ENCODE results near the gene VPS37D. TPM values are rescaled to one million over a fixed set of nuclear protein-coding genes. Genes with fewer than 3 reads are reported as not detected.

The VPS37D gene
- total RNA-seq, 1 experiment from 2014 or later: 5.7 TPM

DNA sequence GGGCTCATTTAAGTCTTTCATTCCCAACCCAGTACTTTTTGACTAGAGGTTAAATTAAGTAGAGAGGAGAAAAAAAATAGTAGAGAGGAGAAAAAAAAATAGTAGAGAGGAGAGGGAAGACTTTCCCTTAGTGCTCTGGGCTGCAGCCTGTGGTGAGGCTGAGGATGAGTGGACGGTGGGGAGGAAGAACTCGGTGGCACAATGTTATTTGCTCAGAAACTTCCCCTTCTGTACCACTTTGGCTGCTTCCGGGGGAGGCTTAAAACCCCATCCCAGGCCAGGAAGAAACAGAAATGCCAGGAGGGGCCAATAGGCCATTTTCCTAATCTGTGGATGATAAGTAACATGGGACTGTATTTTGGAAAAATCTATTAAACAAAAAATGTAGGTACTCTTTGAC lies 28.7 kb upstream of the VPS37D start:
- POLR2A ChIA-PET: no interaction called here
- Mint-ChIP-seq H3K4me3 (no peak overlapping the region), H3K4me1 (peaks cover 7% of the 10 kb centered on the region), H3K9me3 (peaks cover 3% of the 10 kb centered on the region), H3K36me3 (no peaks in the 10 kb centered on the region), H3K27ac (no peak overlapping the region), H3K27me3 (ENCODE audit: low read depth) (peaks cover 8% of the 10 kb centered on the region)
- no peak for DNase-seq (ENCODE audit: low spot score)
- no peak for ATAC-seq
- TF ChIP-seq NFATC4 (CRISPR knock-in tag; IDR thresholded peaks at IDR 0.05) (no peak), CBFB (CRISPR knock-in tag; IDR thresholded peaks at IDR 0.05; ENCODE audit: low read depth) (no peak), NR3C1 (CRISPR knock-in tag; conservative IDR thresholded peaks at IDR 0.05; ENCODE audit: low read depth) (no peak), NR1H2 (CRISPR knock-in tag; IDR thresholded peaks at IDR 0.05) (no peak), TP53 (CRISPR knock-in tag; IDR thresholded peaks at IDR 0.05) (no peak), NR2C2 (CRISPR knock-in tag; IDR thresholded peaks at IDR 0.05) (no peak), ZNF121 (CRISPR knock-in tag; IDR thresholded peaks at IDR 0.05) (no peak), KAT7 (CRISPR knock-in tag; IDR thresholded peaks at IDR 0.05; ENCODE audit: borderline replicate concordance) (no peak), PRRX2 (CRISPR knock-in tag; IDR thresholded peaks at IDR 0.05) (no peak), EMX1 (CRISPR knock-in tag; IDR thresholded peaks at IDR 0.05) (no peak), SOX15 (CRISPR knock-in tag; IDR thresholded peaks at IDR 0.05) (no peak), FOXP1 (CRISPR knock-in tag; IDR thresholded peaks at IDR 0.05; ENCODE audit: borderline replicate concordance) (no peak)
- TF ChIP-seq, protein P1, sequence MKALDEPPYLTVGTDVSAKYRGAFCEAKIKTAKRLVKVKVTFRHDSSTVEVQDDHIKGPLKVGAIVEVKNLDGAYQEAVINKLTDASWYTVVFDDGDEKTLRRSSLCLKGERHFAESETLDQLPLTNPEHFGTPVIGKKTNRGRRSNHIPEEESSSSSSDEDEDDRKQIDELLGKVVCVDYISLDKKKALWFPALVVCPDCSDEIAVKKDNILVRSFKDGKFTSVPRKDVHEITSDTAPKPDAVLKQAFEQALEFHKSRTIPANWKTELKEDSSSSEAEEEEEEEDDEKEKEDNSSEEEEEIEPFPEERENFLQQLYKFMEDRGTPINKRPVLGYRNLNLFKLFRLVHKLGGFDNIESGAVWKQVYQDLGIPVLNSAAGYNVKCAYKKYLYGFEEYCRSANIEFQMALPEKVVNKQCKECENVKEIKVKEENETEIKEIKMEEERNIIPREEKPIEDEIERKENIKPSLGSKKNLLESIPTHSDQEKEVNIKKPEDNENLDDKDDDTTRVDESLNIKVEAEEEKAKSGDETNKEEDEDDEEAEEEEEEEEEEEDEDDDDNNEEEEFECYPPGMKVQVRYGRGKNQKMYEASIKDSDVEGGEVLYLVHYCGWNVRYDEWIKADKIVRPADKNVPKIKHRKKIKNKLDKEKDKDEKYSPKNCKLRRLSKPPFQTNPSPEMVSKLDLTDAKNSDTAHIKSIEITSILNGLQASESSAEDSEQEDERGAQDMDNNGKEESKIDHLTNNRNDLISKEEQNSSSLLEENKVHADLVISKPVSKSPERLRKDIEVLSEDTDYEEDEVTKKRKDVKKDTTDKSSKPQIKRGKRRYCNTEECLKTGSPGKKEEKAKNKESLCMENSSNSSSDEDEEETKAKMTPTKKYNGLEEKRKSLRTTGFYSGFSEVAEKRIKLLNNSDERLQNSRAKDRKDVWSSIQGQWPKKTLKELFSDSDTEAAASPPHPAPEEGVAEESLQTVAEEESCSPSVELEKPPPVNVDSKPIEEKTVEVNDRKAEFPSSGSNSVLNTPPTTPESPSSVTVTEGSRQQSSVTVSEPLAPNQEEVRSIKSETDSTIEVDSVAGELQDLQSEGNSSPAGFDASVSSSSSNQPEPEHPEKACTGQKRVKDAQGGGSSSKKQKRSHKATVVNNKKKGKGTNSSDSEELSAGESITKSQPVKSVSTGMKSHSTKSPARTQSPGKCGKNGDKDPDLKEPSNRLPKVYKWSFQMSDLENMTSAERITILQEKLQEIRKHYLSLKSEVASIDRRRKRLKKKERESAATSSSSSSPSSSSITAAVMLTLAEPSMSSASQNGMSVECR (CRISPR knock-in tag; IDR thresholded peaks at IDR 0.05; ENCODE audit: borderline replicate concordance): no peak
- TF ChIP-seq, protein P2, sequence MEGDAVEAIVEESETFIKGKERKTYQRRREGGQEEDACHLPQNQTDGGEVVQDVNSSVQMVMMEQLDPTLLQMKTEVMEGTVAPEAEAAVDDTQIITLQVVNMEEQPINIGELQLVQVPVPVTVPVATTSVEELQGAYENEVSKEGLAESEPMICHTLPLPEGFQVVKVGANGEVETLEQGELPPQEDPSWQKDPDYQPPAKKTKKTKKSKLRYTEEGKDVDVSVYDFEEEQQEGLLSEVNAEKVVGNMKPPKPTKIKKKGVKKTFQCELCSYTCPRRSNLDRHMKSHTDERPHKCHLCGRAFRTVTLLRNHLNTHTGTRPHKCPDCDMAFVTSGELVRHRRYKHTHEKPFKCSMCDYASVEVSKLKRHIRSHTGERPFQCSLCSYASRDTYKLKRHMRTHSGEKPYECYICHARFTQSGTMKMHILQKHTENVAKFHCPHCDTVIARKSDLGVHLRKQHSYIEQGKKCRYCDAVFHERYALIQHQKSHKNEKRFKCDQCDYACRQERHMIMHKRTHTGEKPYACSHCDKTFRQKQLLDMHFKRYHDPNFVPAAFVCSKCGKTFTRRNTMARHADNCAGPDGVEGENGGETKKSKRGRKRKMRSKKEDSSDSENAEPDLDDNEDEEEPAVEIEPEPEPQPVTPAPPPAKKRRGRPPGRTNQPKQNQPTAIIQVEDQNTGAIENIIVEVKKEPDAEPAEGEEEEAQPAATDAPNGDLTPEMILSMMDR (IDR thresholded peaks at IDR 0.05): no peak
- CTCF ChIA-PET: no interaction called here

DNA sequence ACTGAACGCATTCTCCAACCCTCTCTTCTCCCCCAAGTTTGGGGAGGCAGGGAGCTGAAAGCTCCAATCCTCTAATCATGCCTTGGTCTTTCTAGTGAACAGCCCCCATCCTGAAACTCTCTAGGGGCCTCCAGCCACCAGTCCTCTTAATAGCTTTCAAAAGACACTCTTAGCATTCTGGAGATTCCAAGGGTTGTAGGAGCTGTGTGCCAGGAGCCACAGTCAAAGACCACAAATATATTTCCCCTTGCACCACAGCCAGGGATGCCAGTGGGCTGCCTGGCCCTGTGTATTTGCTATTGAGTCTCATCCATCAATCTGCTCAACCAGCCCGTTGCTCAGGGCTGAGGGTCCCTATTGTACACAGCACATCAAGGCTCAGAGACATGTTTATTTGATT lies 24.8 kb upstream of the VPS37D start:
- Mint-ChIP-seq H3K36me3 (no peaks in the 10 kb centered on the region), H3K9me3 (peaks cover 3% of the 10 kb centered on the region), H3K27me3 (ENCODE audit: low read depth) (peaks cover 34% of the 10 kb centered on the region), H3K4me3 (no peak overlapping the region), H3K27ac (no peak overlapping the region), H3K4me1 (peaks cover 8% of the 10 kb centered on the region)
- DNase-seq (ENCODE audit: low spot score): no peak
- ATAC-seq: no peak
- CTCF ChIA-PET: interaction anchor here (2.3 kb wide), 1 partner anchor 36 kb away, joined by 13 read pairs; no protein-coding TSS in a partner anchor
- POLR2A ChIA-PET: no interaction called here
- TF ChIP-seq, protein P3, sequence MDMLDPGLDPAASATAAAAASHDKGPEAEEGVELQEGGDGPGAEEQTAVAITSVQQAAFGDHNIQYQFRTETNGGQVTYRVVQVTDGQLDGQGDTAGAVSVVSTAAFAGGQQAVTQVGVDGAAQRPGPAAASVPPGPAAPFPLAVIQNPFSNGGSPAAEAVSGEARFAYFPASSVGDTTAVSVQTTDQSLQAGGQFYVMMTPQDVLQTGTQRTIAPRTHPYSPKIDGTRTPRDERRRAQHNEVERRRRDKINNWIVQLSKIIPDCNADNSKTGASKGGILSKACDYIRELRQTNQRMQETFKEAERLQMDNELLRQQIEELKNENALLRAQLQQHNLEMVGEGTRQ (CRISPR knock-in tag; IDR thresholded peaks at IDR 0.05): no peak
- no peak for TF ChIP-seq SMAD4 (CRISPR knock-in tag; IDR thresholded peaks at IDR 0.05)
- TF ChIP-seq, protein P4, sequence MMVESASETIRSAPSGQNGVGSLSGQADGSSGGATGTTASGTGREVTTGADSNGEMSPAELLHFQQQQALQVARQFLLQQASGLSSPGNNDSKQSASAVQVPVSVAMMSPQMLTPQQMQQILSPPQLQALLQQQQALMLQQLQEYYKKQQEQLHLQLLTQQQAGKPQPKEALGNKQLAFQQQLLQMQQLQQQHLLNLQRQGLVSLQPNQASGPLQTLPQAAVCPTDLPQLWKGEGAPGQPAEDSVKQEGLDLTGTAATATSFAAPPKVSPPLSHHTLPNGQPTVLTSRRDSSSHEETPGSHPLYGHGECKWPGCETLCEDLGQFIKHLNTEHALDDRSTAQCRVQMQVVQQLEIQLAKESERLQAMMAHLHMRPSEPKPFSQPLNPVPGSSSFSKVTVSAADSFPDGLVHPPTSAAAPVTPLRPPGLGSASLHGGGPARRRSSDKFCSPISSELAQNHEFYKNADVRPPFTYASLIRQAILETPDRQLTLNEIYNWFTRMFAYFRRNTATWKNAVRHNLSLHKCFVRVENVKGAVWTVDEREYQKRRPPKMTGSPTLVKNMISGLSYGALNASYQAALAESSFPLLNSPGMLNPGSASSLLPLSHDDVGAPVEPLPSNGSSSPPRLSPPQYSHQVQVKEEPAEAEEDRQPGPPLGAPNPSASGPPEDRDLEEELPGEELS (CRISPR knock-in tag; IDR thresholded peaks at IDR 0.05): no peak
- no peak for TF ChIP-seq GTF2I (CRISPR knock-in tag; conservative IDR thresholded peaks at IDR 0.05)
- TF ChIP-seq ZMAT4 (CRISPR knock-in tag; IDR thresholded peaks at IDR 0.05): no peak
- no peak for TF ChIP-seq SOX15 (CRISPR knock-in tag; IDR thresholded peaks at IDR 0.05)
- TF ChIP-seq MAX (CRISPR knock-in tag; IDR thresholded peaks at IDR 0.05): no peak
- no peak for TF ChIP-seq FOXP1 (CRISPR knock-in tag; IDR thresholded peaks at IDR 0.05; ENCODE audit: borderline replicate concordance)
- no peak for TF ChIP-seq ZBTB21 (CRISPR knock-in tag; IDR thresholded peaks at IDR 0.05; ENCODE audit: borderline replicate concordance)
- TF ChIP-seq, protein P5, sequence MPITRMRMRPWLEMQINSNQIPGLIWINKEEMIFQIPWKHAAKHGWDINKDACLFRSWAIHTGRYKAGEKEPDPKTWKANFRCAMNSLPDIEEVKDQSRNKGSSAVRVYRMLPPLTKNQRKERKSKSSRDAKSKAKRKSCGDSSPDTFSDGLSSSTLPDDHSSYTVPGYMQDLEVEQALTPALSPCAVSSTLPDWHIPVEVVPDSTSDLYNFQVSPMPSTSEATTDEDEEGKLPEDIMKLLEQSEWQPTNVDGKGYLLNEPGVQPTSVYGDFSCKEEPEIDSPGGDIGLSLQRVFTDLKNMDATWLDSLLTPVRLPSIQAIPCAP (CRISPR knock-in tag; IDR thresholded peaks at IDR 0.05): no peak
- no peak for TF ChIP-seq CDX4 (CRISPR knock-in tag; IDR thresholded peaks at IDR 0.05; ENCODE audit: borderline replicate concordance)
- no peak for TF ChIP-seq OVOL2 (CRISPR knock-in tag; IDR thresholded peaks at IDR 0.05; ENCODE audit: borderline replicate concordance)
- TF ChIP-seq PREB (CRISPR knock-in tag; IDR thresholded peaks at IDR 0.05; ENCODE audit: borderline replicate concordance): no peak

Measured in WTC11 (cell line).